PC-9 (cell line): ENCODE data around the gene SEMA3B. TPM values are rescaled to one million over a fixed set of nuclear protein-coding genes. Genes with fewer than 3 reads are reported as not detected.

Experiments used
- BruUV-seq: library from RNA; stranded (reverse); fragments of 400-500 nt; replicated peaks from 2 replicates; lab custom pipeline; 2021; lab: Mats Ljungman, UMichigan
- CTCF ChIA-PET: fragments of 300-600 bp; sonication (Branson Sonifier 250); formaldehyde crosslinking; loops from one replicate; lab custom pipeline; 2022; ENCODE audit warnings: antibody characterized with exemption; lab: Charles Lee
- POLR2A ChIA-PET: fragments of 300-600 bp; sonication (Branson Sonifier 250); formaldehyde crosslinking; loops from one replicate; lab custom pipeline; 2022; ENCODE audit warnings: antibody characterized with exemption; ENCODE audit not compliant: unreplicated experiment; lab: Charles Lee
- DNase-seq, 2 experiments: peaks; one replicate each; pipeline versions ENCODE4 v3.0.0 to v3.0.0-alpha.2; 2015 to 2022; ENCODE audit warnings: mixed read lengths in 1 of 2
- H2AFZ ChIP-seq: fragments of 200-600 bp; sonication (generic); 2 replicates; pipeline ENCODE4 v1.8.1; 2017; ENCODE audit warnings: antibody characterized with exemption
- H3F3A ChIP-seq: fragments of 200-600 bp; sonication (generic); 2 replicates; pipeline ENCODE4 v1.8.1; 2017; ENCODE audit warnings: antibody characterized with exemption, mild to moderate bottlenecking, low read depth; ENCODE audit not compliant: insufficient read depth
- H3K27ac ChIP-seq: fragments of 200-600 bp; sonication (generic); 2 replicates; pipeline ENCODE4 v1.6.1; 2016; ENCODE audit warnings: mixed run types
- H3K27me3 ChIP-seq: fragments of 200-600 bp; sonication (generic); 2 replicates; pipeline ENCODE4 v1.6.1; 2016; ENCODE audit warnings: low read depth, mixed run types; ENCODE audit not compliant: insufficient read depth
- H3K36me3 ChIP-seq: fragments of 200-600 bp; sonication (generic); 2 replicates; pipeline ENCODE4 v1.6.1; 2016; ENCODE audit warnings: low read depth, mixed run types
- H3K4me1 ChIP-seq: fragments of 200-600 bp; sonication (generic); replicated peaks from 2 replicates; pipeline ENCODE4 v1.6.1; 2016; ENCODE audit warnings: mixed run types; ENCODE audit not compliant: insufficient read depth
- H3K4me2 ChIP-seq: fragments of 200-600 bp; sonication (generic); 2 replicates; pipeline ENCODE4 v1.6.1; 2017; ENCODE audit warnings: mixed run types
- H3K4me3 ChIP-seq: fragments of 200-600 bp; sonication (generic); 2 replicates; pipeline ENCODE4 v1.6.1; 2016; ENCODE audit warnings: mixed run types
- H3K79me2 ChIP-seq: fragments of 200-600 bp; sonication (generic); 2 replicates; pipeline ENCODE4 v1.6.1; 2017; ENCODE audit warnings: low read depth, mixed run types
- H3K9me2 ChIP-seq: fragments of 200-600 bp; sonication (generic); 2 replicates; pipeline ENCODE4 v1.8.1; 2017; ENCODE audit warnings: mild to moderate bottlenecking; ENCODE audit not compliant: insufficient read depth
- H3K9me3 ChIP-seq: fragments of 200-600 bp; sonication (generic); 2 replicates; pipeline ENCODE4 v1.8.1; 2016; ENCODE audit warnings: low read depth; ENCODE audit not compliant: insufficient read depth
- H4K20me1 ChIP-seq: fragments of 200-600 bp; sonication (generic); 2 replicates; pipeline ENCODE4 v1.8.1; 2017; ENCODE audit not compliant: insufficient read depth
- EZH2 ChIP-seq: fragments of 200-600 bp; sonication (generic); IDR thresholded peaks from 2 replicates; pipeline ENCODE4 v1.8.0; 2017; ENCODE audit warnings: antibody characterized with exemption, low read depth
- intact Hi-C: fragments of 100-400 bp; cut with micrococcal nuclease; formaldehyde crosslinking; loops from one replicate; pipeline ENCODE4 v1.10.0; 2022; ENCODE audit not compliant: unreplicated experiment
- total RNA-seq: library from RNA; stranded (reverse); gene quantifications from 2 replicates; pipeline ENCODE4 v1.2.3, GENCODE V29; 2021
- TF ChIP-seq, protein P1 (sequence below): fragments of 200-600 bp; sonication (generic); conservative IDR thresholded peaks from 2 replicates; pipeline ENCODE4 v1.6.1; 2017; ENCODE audit warnings: mixed run types, antibody characterized with exemption, mild to moderate bottlenecking, moderate library complexity

Gene SEMA3B
- total RNA-seq, 1 experiment from 2014 or later, result 52.4 TPM

DNA sequence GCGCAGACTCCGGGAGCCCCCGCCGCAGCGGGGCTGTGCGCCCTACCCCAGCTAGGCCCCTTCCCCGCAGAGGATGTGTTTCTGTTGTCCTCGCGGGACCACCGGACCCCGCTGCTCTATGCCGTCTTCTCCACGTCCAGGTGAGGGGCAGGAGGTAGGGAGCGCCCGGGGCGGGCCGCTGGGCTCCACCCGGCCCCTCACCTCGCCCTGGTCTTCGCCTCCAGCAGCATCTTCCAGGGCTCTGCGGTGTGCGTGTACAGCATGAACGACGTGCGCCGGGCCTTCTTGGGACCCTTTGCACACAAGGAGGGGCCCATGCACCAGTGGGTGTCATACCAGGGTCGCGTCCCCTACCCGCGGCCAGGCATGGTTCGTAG, 4.7 kb downstream of the SEMA3B start:
- no peaks in the 10 kb centered on the region for H3K36me3 ChIP-seq
- no TSS peak for BruUV-seq
- TF ChIP-seq, protein P1, sequence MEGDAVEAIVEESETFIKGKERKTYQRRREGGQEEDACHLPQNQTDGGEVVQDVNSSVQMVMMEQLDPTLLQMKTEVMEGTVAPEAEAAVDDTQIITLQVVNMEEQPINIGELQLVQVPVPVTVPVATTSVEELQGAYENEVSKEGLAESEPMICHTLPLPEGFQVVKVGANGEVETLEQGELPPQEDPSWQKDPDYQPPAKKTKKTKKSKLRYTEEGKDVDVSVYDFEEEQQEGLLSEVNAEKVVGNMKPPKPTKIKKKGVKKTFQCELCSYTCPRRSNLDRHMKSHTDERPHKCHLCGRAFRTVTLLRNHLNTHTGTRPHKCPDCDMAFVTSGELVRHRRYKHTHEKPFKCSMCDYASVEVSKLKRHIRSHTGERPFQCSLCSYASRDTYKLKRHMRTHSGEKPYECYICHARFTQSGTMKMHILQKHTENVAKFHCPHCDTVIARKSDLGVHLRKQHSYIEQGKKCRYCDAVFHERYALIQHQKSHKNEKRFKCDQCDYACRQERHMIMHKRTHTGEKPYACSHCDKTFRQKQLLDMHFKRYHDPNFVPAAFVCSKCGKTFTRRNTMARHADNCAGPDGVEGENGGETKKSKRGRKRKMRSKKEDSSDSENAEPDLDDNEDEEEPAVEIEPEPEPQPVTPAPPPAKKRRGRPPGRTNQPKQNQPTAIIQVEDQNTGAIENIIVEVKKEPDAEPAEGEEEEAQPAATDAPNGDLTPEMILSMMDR, result no peak
- TF ChIP-seq EZH2, result no peak
- intact Hi-C loops, result loop anchor here (1.0 to 5.0 kb wide), 5 partner anchors 13 to 151 kb away; no protein-coding TSS in a partner anchor
- H3K9me3 ChIP-seq, result no peaks in the 10 kb centered on the region
- H3K4me3 ChIP-seq, result no peak overlapping the region
- no peak for DNase-seq
- H3K27ac ChIP-seq, result no peak overlapping the region
- CTCF ChIA-PET, result no interaction called here
- H3K9me2 ChIP-seq, result no peaks in the 10 kb centered on the region
- H3K27me3 ChIP-seq, result no peaks in the 10 kb centered on the region
- H3K4me1 ChIP-seq, result peaks cover 39% of the 10 kb centered on the region
- no peak overlapping the region for H3K4me2 ChIP-seq
- H2AFZ ChIP-seq, result no peak overlapping the region
- peaks cover 15% of the 10 kb centered on the region for H3K79me2 ChIP-seq
- H4K20me1 ChIP-seq, result no peaks in the 10 kb centered on the region
- peaks cover 24% of the 10 kb centered on the region for H3F3A ChIP-seq
- POLR2A ChIA-PET, result no interaction called here

DNA sequence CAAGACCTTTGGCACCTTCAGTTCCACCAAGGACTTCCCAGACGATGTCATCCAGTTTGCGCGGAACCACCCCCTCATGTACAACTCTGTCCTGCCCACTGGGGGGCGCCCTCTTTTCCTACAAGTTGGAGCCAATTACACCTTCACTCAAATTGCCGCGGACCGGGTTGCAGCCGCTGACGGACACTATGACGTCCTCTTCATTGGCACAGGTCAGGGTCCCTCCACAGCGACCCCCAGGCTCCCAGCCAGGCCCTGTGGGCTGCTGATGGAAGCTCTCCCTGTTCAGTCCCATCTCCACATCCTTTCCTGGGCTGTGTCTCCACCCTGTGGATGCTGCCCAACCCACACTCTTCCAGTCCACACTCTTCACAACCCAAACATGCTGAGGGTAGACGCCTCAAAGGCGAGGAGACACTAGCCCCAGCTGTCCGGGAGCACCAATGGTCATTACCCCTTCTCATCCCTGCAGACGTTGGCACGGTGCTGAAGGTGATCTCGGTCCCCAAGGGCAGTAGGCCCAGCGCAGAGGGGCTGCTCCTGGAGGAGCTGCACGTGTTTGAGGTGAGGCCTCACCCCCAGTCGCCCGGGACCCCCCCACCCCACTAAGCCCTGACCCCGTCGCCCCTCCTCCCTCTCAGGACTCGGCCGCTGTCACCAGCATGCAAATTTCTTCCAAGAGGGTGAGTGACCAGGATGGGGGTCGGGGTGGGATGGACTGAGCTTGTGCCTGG, 5.6 kb downstream of the SEMA3B start:
- Histone ChIP-seq H3K4me1 (peaks cover 33% of the 10 kb centered on the region), H3K27me3 (no peaks in the 10 kb centered on the region), H3K36me3 (no peaks in the 10 kb centered on the region), H3K9me3 (no peaks in the 10 kb centered on the region), H3K4me2 (no peak overlapping the region), H3F3A (peaks cover 17% of the 10 kb centered on the region), H3K9me2 (no peaks in the 10 kb centered on the region), H3K4me3 (no peak overlapping the region), H4K20me1 (no peaks in the 10 kb centered on the region), H3K27ac (no peak overlapping the region), H3K79me2 (peaks cover 15% of the 10 kb centered on the region), H2AFZ (no peak overlapping the region)
- TF ChIP-seq, protein P1, result peak; percentile 85
- TF ChIP-seq EZH2, result no peak
- POLR2A ChIA-PET, result no interaction called here
- CTCF ChIA-PET, result interaction anchor here (0.6 kb wide), 1 partner anchor 10 kb away, joined by 3 read pairs; no protein-coding TSS in a partner anchor
- DNase-seq, result peak in 1 of 2 experiments; percentile 52
- intact Hi-C loops, result loop anchor here (1.0 to 5.0 kb wide), 2 partner anchors 50 to 152 kb away; no protein-coding TSS in a partner anchor
- no TSS peak for BruUV-seq

DNA sequence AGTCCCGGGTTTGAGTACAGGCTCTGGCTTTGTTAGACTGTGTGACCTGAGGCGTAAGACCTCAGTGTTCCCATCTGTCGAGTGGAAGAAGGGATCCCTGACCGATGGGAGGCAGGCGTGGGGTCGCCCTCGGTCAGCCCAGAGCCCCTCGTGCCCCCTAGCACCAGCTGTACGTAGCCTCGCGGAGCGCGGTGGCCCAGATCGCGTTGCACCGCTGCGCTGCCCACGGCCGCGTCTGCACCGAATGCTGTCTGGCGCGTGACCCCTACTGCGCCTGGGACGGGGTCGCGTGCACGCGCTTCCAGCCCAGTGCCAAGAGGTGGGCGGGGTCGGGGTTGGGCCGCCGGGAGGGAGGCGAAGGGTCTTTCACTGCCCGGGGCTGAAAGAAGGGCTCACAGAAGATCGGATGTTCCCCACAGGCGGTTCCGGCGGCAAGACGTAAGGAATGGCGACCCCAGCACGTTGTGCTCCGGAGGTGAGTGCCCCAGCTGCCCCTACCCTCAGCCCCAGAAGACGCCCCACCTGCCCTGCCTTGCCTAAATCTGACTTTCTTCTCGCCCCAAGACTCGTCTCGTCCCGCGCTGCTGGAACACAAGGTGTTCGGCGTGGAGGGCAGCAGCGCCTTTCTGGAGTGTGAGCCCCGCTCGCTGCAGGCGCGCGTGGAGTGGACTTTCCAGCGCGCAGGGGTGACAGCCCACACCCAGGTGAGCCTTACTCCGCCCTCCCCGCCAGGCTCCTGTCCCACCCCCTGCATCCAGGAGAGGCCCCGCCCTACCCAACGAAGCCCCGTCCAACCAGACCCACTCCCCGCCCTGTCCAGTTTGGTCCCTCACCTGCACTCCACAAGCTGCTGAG, 6.4 kb downstream of the SEMA3B start:
- Histone ChIP-seq H3K9me3 (no peaks in the 10 kb centered on the region), H3K27ac (no peak overlapping the region), H3K27me3 (no peaks in the 10 kb centered on the region), H3K9me2 (no peaks in the 10 kb centered on the region), H3K4me1 (peaks cover 25% of the 10 kb centered on the region), H3K79me2 (peaks cover 12% of the 10 kb centered on the region), H3K36me3 (no peaks in the 10 kb centered on the region), H3K4me3 (no peak overlapping the region), H4K20me1 (no peaks in the 10 kb centered on the region), H3F3A (peaks cover 13% of the 10 kb centered on the region; the same call in 1 of the 2 replicates), H2AFZ (no peak overlapping the region), H3K4me2 (no peak overlapping the region)
- ChIA-PET CTCF (interaction anchor here (0.6 kb wide), 1 partner anchor 11 kb away, joined by 3 read pairs; no protein-coding TSS in a partner anchor), POLR2A (no interaction called here)
- no TSS peak for BruUV-seq
- intact Hi-C loops, result no loop called here
- TF ChIP-seq EZH2, result no peak
- TF ChIP-seq, protein P1, result no peak
- DNase-seq, result no peak
